HUDEP-2 (cell line): ENCODE data around the gene UBASH3A.
A peak's percentile ranks its signal among the peaks of the same experiment; 100 is the strongest.

Source experiments
- DNase-seq, 76 experiments: peaks; one replicate each; lab custom pipeline; 2025; ENCODE audit not compliant: unreplicated experiment in 76 of 76; lab: John Stamatoyannopoulos, UW

Gene UBASH3A, protein sequence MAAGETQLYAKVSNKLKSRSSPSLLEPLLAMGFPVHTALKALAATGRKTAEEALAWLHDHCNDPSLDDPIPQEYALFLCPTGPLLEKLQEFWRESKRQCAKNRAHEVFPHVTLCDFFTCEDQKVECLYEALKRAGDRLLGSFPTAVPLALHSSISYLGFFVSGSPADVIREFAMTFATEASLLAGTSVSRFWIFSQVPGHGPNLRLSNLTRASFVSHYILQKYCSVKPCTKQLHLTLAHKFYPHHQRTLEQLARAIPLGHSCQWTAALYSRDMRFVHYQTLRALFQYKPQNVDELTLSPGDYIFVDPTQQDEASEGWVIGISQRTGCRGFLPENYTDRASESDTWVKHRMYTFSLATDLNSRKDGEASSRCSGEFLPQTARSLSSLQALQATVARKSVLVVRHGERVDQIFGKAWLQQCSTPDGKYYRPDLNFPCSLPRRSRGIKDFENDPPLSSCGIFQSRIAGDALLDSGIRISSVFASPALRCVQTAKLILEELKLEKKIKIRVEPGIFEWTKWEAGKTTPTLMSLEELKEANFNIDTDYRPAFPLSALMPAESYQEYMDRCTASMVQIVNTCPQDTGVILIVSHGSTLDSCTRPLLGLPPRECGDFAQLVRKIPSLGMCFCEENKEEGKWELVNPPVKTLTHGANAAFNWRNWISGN

DNA sequence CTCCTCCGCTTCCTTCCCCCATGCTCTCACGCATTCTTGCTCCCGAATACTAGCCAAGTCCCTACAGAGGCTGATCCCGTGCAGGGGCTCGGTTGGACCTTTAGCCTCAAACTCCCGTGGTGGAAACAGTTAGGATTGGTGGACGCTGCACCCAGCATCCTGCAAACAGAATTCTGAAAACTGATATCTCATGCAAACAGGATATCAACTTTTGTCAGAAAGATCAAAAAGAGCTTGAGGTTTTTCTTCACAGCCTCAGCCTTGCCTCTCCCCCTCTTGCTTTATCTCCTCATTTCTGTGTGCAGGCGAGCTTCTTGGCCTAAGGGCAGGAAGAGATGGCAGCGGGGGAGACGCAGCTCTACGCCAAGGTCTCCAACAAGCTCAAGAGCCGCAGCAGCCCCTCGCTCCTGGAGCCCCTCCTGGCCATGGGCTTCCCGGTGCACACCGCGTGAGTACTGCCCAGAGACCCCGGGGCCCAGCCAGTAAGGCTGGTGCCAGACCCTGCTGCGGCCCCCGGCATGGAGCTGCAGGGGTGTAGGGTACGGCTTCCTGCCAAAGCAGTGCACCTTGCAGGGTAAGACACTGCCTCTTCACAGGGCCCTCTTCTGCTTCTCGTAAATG is at the start of gene UBASH3A:
Gene UBASH3A (plus strand): TSS at position 292 of the 621 bp plus-strand sequence. CDS start 44 bp downstream, at position 336.
- DNase-seq: peak in 72 of 76 experiments; percentile 21 to 95 (median 70)

DNA sequence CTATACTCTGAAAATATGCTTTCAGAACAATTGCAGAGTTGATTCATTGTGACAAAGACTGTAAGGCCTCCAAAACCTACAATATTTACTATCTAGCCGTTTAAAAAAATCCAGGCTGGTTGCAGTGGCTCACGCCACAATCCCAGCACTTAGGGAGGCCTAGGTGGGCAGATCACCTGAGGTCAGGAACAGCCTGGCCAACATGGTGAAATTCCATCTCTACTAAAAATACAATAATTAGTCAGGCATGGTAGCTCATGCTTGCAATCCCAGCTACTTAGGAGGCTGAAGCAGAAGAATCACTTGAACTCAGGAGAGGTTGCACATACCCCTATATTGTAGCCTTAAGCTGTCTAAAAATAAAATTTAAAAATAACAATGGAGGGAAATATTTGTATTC is 47.7 kb upstream of the UBASH3A start:
- DNase-seq: no peak

DNA sequence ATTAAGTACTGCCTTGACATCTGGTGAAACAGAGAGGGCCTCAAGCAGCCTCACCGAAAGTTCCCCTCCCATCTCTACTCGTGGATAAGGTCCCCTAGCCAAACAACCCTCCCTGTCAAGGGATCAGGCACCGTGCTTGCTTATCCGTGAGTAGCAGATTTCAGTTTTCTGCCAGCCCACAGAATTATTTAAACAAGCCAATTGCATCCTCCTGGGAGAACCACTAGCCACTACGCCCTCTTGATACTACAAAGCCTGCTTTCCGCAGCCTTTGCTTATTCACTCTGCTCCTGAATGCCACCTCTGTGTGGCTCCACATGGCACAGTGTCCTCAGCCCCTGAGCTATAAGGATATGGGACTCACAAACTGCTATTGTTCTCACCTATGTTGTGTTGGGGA is 47.1 kb upstream of the UBASH3A start:
- DNase-seq: no peak

DNA sequence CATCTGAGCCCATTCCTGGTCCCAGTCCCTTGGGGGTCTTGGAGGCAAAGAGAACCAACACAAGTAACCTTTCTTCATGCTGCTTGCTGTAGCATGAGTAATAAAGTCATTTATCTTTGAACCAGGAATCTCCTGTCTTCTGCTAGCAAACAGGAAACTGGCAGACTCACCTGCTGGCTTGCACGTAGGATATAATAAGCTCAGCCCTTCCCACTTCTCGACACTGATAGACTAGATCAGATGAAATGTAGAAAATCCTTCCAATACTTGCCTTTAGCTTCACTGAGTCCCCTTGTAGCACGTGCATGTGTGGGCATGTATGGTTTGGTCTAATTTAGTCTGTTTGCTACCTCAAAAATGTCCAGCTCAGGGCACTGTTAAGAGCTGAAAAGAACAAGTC is 46.4 kb upstream of the UBASH3A start:
- DNase-seq: no peak

DNA sequence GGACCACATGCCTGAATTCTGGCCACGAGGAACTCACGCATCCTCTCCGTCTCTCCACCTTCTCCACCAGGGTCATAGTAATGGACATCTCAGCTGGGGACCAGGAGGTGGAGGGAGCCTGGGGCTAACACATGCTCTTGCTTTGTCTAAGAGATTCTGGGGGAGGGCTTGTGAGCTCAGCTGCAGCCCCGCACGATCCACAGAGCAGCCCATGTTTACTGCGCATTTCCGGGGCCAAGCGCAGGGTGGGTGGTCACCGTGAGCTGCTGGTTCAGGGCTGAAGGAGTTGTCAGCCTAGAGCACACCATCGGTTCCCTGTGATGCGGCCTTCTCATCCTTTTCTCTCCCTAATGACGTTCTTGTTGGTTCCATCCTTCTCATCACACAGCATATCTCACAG is 45.4 kb upstream of the UBASH3A start:
- no peak for DNase-seq

DNA sequence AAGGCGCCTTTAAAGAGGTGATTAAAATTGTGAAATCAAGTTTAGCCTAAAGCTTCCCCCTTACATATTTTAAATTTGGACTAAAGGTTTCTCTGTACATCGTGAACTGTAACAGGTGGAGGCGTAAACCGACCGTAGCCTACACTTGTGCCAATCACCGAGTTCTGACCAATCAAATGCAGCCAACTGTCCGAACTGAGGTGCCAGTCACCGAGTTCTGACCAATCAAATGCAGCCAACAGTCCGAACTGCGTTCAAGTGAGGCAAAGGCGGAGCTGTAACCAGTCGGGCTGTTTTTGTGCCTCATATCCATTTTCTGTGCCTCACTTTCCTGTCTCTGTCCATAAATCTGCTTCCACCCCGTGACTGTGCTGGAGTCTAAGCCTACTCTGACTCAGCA is 44.8 kb upstream of the UBASH3A start:
- no peak for DNase-seq

DNA sequence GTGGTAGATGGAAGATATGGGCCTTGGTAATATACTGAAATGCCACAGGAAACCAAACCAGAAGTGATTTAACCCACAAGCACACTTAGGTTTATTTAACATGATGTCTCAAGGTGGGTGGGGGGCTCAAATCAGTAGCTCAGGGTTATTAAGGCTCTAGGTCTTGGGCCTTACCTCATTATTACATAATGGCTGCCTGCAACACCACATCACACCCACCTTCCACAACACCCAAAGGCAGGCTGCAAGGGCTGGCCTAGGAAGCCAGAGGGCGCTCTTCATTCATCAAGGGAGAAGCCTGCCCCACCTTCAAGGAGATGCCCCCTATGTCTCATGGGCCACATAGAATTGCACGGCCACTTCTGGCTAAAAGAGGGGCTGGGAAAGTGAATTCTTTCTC is 43.4 kb upstream of the UBASH3A start:
- DNase-seq: no peak

DNA sequence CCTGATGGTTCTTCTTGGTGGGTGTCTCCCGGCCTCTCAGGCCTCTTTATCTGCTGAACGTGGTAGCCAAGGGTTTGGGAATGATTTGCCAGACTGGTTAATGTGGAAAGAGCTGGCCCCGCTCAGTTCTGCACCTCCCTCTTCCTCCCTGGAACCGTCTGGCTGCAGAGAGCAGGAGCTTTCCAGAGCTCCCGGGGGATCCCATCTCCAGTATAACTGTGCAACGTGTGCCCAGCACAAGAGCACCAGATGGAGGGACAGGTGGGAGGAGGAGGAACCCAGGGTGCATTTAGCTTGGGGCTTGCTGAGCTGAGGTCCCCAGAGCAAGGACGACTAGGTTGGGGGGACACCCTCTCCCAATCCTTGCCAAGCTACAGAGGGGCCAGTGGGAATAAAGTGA is 42.4 kb upstream of the UBASH3A start:
- no peak for DNase-seq

DNA sequence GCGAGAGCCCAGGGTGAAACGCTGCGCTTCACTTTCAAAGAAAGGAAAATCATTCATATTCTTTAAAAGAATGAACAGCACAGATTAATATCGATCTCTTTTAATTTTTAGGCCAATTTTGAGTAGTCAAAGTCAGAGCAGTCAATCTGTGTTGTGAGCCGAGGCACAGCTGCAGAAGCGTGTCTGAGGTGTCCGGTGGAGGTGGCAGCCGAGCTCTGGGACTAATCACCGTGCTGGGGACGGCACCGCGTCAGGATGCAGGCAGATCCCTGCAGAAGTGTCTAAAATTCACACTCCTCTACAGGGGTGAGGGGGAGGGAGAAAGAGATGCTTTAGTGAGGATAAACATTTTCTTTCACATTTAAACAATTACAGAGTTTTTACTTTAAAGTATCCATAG is 41.5 kb upstream of the UBASH3A start:
- no peak for DNase-seq

DNA sequence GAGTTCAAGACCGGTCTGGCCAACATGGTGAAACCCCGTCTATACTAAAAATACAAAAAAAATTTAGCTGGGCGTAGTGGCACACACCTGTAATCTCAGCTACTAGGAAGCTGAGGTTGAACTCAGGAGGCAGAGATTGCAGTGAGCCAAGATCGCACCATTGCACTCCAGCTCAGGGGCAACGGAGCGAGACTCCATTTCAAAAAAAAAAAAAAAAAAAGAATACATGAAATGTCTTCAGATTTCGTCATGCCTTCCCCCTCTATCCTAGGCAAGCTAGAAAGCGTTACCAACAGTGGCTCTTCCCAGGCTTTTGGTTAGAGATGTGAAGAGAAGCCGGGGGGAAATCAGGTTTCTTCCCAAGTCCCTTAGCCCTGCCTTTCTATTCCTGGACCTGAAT is 41.0 kb upstream of the UBASH3A start:
- no peak for DNase-seq

DNA sequence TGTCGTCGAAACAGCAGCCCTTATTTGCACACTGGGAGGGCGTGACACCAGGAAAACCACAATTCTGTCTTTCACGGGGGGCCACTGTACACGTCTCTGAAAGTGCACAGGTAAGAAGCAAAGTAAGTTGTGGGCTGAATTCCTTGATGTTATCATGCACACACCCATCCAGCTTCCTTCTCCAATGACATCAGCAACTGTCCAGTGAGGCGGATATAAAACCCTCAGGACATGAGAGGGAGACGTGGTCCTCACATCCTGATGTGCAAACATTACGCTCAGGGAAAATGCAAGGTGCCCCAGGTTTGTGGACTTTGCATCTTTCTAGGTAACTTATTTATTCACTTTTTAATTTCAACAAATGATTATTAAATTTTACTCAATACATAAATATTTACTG is 40.4 kb upstream of the UBASH3A start:
- DNase-seq: no peak

DNA sequence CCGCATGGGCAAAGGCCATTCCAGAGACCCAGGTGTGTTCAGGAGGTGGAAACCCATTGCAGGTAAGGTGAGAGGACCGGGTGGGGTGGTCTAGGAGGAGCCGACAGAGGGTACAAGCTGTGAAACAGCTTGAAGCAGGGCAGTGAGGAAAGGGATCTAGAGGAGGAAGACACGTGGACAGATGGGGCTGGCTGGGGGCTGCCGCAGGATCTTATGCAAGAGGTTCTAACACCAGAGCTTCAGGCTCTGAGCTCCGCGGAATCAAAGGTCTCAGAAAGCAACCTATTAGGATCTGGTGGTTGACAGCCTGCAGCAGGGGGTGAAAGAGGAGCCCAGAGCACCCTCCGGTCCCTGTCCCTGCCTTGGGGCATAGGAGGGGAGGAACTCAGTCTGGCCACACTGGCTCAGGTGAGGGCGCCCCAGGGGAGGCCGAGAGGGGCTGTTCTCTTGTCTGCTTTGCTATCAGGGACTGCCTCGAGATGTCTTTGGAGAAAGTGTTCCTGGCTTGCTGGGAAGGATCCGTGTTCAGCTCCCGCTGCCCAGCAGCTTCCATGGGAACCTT is 39.3 kb upstream of the UBASH3A start:
- no peak for DNase-seq

DNA sequence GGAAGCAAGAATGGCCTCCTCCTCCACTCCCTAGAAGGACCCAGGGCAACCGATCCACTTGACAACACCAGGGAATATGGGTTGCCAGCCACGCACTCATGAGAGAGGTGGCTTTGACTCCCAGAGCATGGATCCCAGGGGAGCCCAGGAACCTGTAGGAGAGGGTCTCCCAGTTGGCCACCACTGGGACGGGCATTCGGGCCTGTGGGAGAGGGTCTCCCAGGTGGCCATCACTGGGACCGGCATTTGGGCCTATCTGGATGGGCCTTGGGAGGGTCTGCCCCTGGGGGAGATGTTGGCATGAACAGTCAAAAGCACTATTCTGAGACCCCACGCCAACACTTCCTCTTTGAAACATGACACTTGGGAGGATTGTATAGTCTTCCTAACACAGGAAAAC is 37.9 kb upstream of the UBASH3A start:
- DNase-seq: no peak

DNA sequence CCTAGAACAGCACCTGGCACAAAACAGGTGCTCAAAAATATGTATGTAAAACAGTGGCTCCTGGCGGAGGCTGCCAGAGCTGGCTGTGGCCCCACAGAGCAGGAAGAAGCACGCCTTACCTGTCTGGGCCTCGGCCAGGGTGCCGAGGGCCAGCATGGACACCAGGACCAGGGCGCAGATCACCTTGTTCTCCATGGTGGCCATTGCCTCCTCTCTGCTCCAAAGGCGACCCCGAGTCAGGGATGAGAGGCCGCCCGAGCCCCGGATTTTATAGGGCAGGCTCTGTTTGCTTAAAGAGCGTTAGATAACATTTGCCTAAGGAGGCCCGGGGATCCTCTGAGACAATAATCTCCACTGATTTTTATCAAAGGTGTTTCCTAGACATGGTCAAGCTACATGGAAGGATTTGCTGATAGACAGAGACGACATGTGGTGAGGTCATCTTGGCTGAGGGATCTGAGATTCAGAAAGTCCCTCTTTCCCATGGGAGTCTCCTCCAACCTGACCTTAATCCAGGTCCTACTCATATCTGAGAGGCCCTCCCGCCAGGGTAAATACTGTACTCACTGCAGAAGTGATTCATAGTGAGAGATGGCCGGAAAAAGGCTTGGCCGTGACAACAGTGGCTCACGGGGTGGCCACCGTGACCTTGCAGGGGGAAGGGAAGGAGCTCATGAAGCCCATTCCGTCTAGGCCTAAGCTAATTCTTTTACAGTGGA is 37.3 kb upstream of the UBASH3A start, which contains the start of gene TFF1:
Gene TFF1 (minus strand): TSS at position 244 of the 719 bp plus-strand sequence. CDS start 40 bp downstream, at position 204.
- DNase-seq: no peak

DNA sequence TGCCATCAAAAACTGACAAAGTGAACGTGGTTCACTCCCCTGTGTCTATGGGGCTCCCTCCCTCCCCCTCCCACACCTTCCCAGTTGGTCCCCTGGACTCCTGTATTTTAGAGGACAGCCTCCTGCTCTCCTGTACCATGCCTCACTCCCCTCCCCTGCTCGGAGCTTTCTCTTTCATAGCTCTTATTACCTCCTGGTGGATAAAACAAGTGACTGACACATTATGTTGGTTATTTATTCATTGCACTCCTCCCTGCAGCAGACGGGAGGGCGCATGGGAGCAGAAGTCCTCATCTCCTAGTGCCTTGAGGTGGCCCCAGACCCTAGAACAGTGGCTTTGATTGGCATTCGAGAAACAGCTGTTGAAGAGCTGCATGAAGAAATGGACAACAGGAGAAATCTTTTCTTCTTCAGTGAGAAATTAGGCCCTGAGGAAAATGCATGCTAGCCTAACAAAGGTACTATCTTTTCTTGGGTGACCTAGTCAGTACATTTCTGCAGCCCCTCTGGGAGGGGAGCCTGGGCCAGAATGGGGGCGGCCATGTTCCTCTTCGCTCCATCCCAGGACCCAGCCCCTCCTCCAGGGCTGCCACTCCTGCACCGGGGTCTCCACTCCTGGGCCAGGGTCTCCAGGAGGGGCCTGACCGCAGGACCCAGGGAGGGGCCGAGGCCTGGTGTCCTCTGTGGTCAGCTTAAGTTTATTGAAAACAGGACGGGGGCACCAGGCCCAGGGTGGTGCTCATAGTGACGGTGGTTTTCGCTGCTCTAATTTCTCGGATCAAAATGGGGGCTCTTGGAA is 36.1 kb upstream of the UBASH3A start:
- DNase-seq: no peak

DNA sequence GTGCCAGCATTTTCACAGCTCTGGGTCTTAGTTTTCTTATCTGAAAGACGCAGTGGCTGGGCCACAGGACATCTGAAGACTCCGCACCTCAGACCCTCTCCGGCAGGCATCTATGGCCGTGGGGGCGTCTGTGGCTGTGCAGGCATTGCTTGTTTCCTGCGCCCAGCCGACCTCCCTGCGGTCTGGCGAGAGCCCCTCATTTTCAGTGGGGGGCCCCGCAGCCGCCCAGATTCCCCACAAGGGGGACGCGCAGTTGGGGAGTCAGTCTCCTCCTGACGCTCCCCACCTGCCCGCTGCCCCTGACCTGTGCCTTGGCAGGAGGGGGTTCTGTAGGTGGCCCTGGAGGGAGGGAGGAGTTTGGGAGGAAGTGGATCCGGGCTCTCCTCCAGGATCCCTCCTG is 33.9 kb upstream of the UBASH3A start:
- DNase-seq: no peak

DNA sequence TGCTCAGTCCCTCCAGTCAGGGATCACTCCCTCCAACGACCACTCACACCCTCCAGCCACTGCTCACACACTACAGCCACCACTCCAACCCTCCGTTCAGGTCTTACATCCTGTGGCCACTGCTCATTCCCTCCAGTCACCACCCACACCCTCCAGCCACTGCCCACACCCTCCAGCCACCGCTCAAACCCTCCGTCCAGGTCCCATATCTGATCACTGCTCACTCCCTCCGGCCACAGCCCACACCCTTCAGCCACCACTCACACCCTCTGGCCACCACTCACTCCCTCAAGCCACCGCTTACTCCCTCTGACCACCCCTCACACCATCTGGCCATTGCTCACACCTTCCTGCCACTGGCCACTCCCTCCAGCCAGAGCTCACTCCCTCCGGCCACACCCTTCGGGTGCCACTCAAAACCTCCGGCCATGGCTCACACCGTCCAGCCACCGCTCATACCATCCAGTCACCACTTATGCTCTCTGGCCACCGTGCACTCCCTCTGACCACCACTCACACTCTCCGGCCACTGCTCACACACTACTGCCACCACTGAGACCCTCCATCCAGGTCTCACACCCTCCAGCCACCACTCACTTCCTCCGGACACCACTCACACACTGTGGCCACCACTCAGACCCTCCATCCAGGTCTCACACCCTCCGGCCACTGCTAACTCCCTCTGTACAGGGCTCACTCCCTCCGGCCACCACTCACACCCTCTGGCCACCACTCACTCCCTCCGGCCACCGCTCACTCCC is 32.6 kb upstream of the UBASH3A start:
- peak in 1 of 76 experiments; percentile 21 for DNase-seq

DNA sequence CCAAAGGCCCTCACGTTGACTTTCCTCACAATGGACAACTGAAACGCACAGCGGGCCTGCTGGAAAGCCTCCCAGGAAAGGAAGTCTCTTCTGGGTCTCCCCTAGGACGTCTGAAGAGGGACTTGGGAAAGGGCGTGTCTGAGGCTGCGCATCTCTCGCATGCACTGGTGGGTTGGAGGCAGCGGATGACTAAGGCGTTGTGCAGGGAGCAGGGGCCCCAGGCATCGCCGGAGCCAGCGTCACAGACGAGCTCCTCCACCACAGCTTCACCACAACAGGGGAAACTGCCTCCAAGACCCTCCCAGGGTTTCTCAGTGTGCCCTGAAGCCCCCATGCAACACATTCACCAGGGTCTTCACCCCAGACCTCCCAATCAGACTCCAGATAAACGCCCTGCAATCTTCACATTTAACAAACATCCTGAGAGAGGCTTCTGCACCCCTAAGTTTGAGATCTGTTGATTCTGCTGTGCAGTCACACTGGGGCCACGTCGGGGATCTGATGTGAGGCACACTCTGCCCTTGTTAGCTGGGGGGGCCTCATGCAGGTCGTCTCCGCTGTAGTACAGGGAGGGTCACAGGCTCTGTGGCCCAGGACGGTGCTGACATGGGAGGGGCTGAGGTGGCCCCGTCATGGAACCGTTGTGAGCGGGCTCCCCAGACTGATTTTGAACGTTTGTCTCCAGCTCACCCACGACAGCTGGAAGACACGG is 30.4 kb upstream of the UBASH3A start:
- no peak for DNase-seq
